Colonic mucosa (tissue), 4 donors: ENCODE measurements around the gene KCNB1. TPM values are rescaled to one million over a fixed set of nuclear protein-coding genes. Genes with fewer than 3 reads are reported as not detected.

Experiments
- DNase-seq: peaks from one replicate; pipeline ENCODE4 v3.0.0-alpha.2; 2020
- H3K27ac ChIP-seq: fragments of 200-600 bp; one replicate; pipeline ENCODE4 v1.8.0; 2021
- H3K27me3 ChIP-seq: fragments of 200-600 bp; one replicate; pipeline ENCODE4 v1.8.0; 2021
- H3K36me3 ChIP-seq: fragments of 200-600 bp; one replicate; pipeline ENCODE4 v1.8.0; 2021
- H3K4me1 ChIP-seq: fragments of 200-600 bp; one replicate; pipeline ENCODE4 v1.8.0; 2021; ENCODE audit warnings: mild to moderate bottlenecking
- H3K4me3 ChIP-seq: fragments of 200-600 bp; one replicate; pipeline ENCODE4 v1.8.0; 2021
- H3K9ac ChIP-seq, 2 donors: one replicate each; pipeline ENCODE4 v1.7.0; 2013; ENCODE audit warnings: control low read depth in 2 of 2, low read depth in 2 of 2, low read length in 2 of 2
- H3K9me3 ChIP-seq: fragments of 200-600 bp; one replicate; pipeline ENCODE4 v1.8.0; 2021
- CTCF ChIP-seq: fragments of 200-600 bp; IDR thresholded peaks from one replicate; pipeline ENCODE4 v1.8.0; 2022; ENCODE audit warnings: antibody characterized with exemption, mild to moderate bottlenecking
- intact Hi-C: fragments of 100-400 bp; cut with DNase I; formaldehyde crosslinking; loops from one replicate; pipeline ENCODE4 v1.14.1; 2022
- total RNA-seq, 2 donors: library from RNA; stranded (reverse); fragmentation: NEBNext Ultra II Directional in 1 of 2; extraction: Animal tissue kit (Norgen Biotek cat#: 25700) in 1 of 2; gene quantifications; one replicate each; pipeline ENCODE4 v1.2.1, GENCODE V29; 2021
- donor health status: healthy.
- donor health status: DM: no; HTN: no; CAD: no.
- donor health status: DM: no; HTN: no; CAD: no.

KCNB1 gene
- total RNA-seq, 2 donors from 2014 or later = 0.37 to 1.9 TPM

- Histone ChIP-seq H3K4me3 (no peak overlapping the region), H3K9ac (no peak overlapping the region), H3K27me3 (peaks cover 4% of the 10 kb centered on the region), H3K9me3 (no peaks in the 10 kb centered on the region), H3K27ac (no peak overlapping the region), H3K4me1 (no peaks in the 10 kb centered on the region), H3K36me3 (no peaks in the 10 kb centered on the region)
- intact Hi-C loops = no loop called here
- TF ChIP-seq CTCF = no peak
- DNase-seq = no peak
These were observed 19.4 kb upstream of the KCNB1 start for GRCh38 chr20:49501917-49502316.

GRCh38 chr20:49497398-49497669, 14.9 kb upstream of the KCNB1 start:
- H3K4me3 ChIP-seq = no peak overlapping the region
- H3K9me3 ChIP-seq = no peaks in the 10 kb centered on the region
- no peaks in the 10 kb centered on the region for H3K4me1 ChIP-seq
- DNase-seq = no peak
- H3K27ac ChIP-seq = no peak overlapping the region
- H3K9ac ChIP-seq = no peak overlapping the region
- TF ChIP-seq CTCF = no peak
- H3K27me3 ChIP-seq = no peaks in the 10 kb centered on the region
- no peaks in the 10 kb centered on the region for H3K36me3 ChIP-seq
- intact Hi-C loops = no loop called here

- intact Hi-C loops = no loop called here
- no peaks in the 10 kb centered on the region for H3K9me3 ChIP-seq
- DNase-seq = no peak
- no peak overlapping the region for H3K4me3 ChIP-seq
- no peaks in the 10 kb centered on the region for H3K27me3 ChIP-seq
- no peak overlapping the region for H3K9ac ChIP-seq
- H3K4me1 ChIP-seq = no peaks in the 10 kb centered on the region
- H3K36me3 ChIP-seq = no peaks in the 10 kb centered on the region
- no peak for TF ChIP-seq CTCF
- H3K27ac ChIP-seq = no peak overlapping the region
These were observed 14.3 kb upstream of the KCNB1 start for GRCh38 chr20:49496553-49497397.

GRCh38 chr20:49496043-49496442, 13.6 kb upstream of the KCNB1 start:
- H3K4me1 ChIP-seq = no peaks in the 10 kb centered on the region
- no peak overlapping the region for H3K27ac ChIP-seq
- no peak overlapping the region for H3K4me3 ChIP-seq
- no peak for DNase-seq
- no peak for TF ChIP-seq CTCF
- intact Hi-C loops = no loop called here
- no peaks in the 10 kb centered on the region for H3K27me3 ChIP-seq
- no peak overlapping the region for H3K9ac ChIP-seq
- no peaks in the 10 kb centered on the region for H3K9me3 ChIP-seq
- no peaks in the 10 kb centered on the region for H3K36me3 ChIP-seq

GRCh38 chr20:49490689-49491088, 8.2 kb upstream of the KCNB1 start:
- Histone ChIP-seq H3K4me1 (no peaks in the 10 kb centered on the region), H3K36me3 (no peaks in the 10 kb centered on the region)
- no peak for TF ChIP-seq CTCF

More at GRCh38 chr20:49490689-49491088, 8.2 kb upstream of the KCNB1 start:
- Histone ChIP-seq H3K9ac (no peak overlapping the region), H3K4me3 (no peak overlapping the region), H3K27me3 (no peaks in the 10 kb centered on the region), H3K9me3 (no peaks in the 10 kb centered on the region), H3K27ac (no peak overlapping the region)
- no peak for DNase-seq
- intact Hi-C loops = no loop called here
